Endothelial cell (in vitro differentiated cells): Measurements from ENCODE around the gene CCDC15. TPM values are rescaled to one million over a fixed set of nuclear protein-coding genes. Genes with fewer than 3 reads are reported as not detected.
"Not testable (repeated sequence)": the region's sequence is repeated elsewhere in the genome, so short reads cannot be mapped to it uniquely, and the experiment has no call there.

Experiments used
- DNase-seq: peaks from one replicate; pipeline ENCODE4 v3.0.0; 2021; ENCODE audit warnings: low spot score
- H3K27ac Mint-ChIP-seq: one replicate; pipeline ENCODE4 v1.8.0; 2021; ENCODE audit warnings: mixed read lengths, inconsistent platforms; ENCODE audit not compliant: unreplicated experiment
- H3K27me3 Mint-ChIP-seq: one replicate; pipeline ENCODE4 v1.8.0; 2021; ENCODE audit warnings: mild to moderate bottlenecking, moderate library complexity, mixed read lengths, inconsistent platforms; ENCODE audit not compliant: unreplicated experiment
- H3K36me3 Mint-ChIP-seq: one replicate; pipeline ENCODE4 v1.8.0; 2021; ENCODE audit warnings: mild to moderate bottlenecking, low read depth, mixed read lengths, inconsistent platforms; ENCODE audit not compliant: unreplicated experiment
- H3K4me1 Mint-ChIP-seq: one replicate; pipeline ENCODE4 v1.8.0; 2021; ENCODE audit warnings: mild to moderate bottlenecking, mixed read lengths, inconsistent platforms; ENCODE audit not compliant: unreplicated experiment
- H3K4me3 Mint-ChIP-seq: one replicate; pipeline ENCODE4 v1.8.0; 2021; ENCODE audit warnings: mild to moderate bottlenecking, mixed read lengths, inconsistent platforms; ENCODE audit not compliant: unreplicated experiment
- H3K9me3 Mint-ChIP-seq: one replicate; pipeline ENCODE4 v1.8.0; 2021; ENCODE audit warnings: mixed read lengths, inconsistent platforms; ENCODE audit not compliant: unreplicated experiment
- total RNA-seq: library from RNA; stranded (reverse); fragmentation: NEBNext Ultra II Directional; extraction: Animal tissue kit (Norgen Biotek cat#: 25700); gene quantifications from one replicate; pipeline ENCODE4 v1.2.1, GENCODE V29; 2021; ENCODE audit not compliant: unreplicated experiment
- TF ChIP-seq, protein P1 (sequence below): fragments of 200-600 bp; sonication (generic); IDR thresholded peaks from one replicate; pipeline ENCODE4 v1.5.0; 2021; ENCODE audit warnings: antibody characterized with exemption; ENCODE audit not compliant: unreplicated experiment

CCDC15 gene
- total RNA-seq, 1 donor from 2014 or later: 2.4 TPM

DNA sequence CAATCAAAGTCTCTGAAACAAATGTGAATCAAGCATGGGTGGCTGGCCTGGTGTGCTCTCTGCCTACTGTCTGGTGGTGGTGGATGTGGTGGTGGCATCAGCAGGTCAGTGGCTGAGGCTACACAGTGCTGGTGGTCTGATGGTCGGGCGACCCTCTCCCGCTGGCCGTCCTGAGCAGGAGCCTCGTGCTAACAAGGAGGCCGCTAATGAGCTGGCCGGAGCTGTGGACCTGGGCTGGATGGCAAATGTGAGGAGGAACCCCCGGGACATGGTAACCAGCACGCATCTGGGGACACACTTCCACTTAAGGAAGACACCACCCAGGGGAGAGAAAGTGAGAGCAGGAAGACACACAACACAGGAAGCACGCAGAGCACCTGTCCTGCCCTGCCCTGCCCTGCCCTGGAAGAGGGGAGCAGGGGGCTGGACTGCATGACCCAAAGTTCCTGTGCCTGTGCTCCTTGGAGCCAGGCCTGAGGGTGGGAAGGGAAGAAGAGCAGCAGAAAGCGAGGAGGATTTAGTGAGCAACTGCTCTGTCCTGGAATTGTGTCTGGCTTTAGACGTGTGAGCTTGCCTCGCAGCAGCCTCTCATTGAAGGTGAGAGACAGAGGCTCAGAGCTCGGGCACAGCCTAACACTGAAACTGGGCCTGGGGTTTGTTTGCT is 132.8 kb downstream of the CCDC15 start:
- Mint-ChIP-seq H3K4me1 (peaks cover 5% of the 10 kb centered on the region), H3K9me3 (no peaks in the 10 kb centered on the region), H3K27me3 (peaks cover 14% of the 10 kb centered on the region), H3K36me3 (no peaks in the 10 kb centered on the region), H3K27ac (no peak overlapping the region), H3K4me3 (no peak overlapping the region)
- TF ChIP-seq, protein P1, sequence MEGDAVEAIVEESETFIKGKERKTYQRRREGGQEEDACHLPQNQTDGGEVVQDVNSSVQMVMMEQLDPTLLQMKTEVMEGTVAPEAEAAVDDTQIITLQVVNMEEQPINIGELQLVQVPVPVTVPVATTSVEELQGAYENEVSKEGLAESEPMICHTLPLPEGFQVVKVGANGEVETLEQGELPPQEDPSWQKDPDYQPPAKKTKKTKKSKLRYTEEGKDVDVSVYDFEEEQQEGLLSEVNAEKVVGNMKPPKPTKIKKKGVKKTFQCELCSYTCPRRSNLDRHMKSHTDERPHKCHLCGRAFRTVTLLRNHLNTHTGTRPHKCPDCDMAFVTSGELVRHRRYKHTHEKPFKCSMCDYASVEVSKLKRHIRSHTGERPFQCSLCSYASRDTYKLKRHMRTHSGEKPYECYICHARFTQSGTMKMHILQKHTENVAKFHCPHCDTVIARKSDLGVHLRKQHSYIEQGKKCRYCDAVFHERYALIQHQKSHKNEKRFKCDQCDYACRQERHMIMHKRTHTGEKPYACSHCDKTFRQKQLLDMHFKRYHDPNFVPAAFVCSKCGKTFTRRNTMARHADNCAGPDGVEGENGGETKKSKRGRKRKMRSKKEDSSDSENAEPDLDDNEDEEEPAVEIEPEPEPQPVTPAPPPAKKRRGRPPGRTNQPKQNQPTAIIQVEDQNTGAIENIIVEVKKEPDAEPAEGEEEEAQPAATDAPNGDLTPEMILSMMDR: no peak
- DNase-seq: no peak

DNA sequence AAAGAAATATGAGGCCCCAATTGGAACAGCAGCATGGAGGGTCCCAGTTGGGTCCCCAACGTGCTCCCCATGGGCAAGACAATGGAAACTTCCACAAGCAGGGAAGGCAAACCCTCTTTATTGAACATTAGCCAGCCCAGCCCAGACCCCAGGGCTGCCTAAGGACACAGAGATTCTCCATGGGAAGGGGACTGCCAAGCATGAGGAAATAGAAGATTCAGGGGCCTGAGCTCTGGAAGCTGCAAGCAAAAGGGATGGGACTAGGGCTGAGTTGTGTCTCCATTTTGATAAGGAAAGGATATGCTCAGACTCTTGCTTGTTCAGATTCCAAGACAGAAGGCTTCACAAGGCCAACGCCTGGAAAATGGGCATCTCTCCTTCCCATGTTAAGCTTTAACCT is 134.1 kb downstream of the CCDC15 start:
- no peak for DNase-seq
- Mint-ChIP-seq H3K9me3 (no peaks in the 10 kb centered on the region), H3K4me3 (no peak overlapping the region), H3K4me1 (peaks cover 13% of the 10 kb centered on the region), H3K36me3 (no peaks in the 10 kb centered on the region), H3K27me3 (peaks cover 10% of the 10 kb centered on the region), H3K27ac (no peak overlapping the region)
- TF ChIP-seq, protein P1: no peak

GRCh38 chr11:125088576-125089455 is 134.8 kb downstream of the CCDC15 start:
- no peaks in the 10 kb centered on the region for H3K9me3 Mint-ChIP-seq
- TF ChIP-seq, protein P1: no peak
- DNase-seq: no peak
- H3K4me1 Mint-ChIP-seq: peaks cover 13% of the 10 kb centered on the region
- H3K36me3 Mint-ChIP-seq: no peaks in the 10 kb centered on the region
- no peak overlapping the region for H3K27ac Mint-ChIP-seq
- no peak overlapping the region for H3K4me3 Mint-ChIP-seq
- H3K27me3 Mint-ChIP-seq: peaks cover 7% of the 10 kb centered on the region

DNA sequence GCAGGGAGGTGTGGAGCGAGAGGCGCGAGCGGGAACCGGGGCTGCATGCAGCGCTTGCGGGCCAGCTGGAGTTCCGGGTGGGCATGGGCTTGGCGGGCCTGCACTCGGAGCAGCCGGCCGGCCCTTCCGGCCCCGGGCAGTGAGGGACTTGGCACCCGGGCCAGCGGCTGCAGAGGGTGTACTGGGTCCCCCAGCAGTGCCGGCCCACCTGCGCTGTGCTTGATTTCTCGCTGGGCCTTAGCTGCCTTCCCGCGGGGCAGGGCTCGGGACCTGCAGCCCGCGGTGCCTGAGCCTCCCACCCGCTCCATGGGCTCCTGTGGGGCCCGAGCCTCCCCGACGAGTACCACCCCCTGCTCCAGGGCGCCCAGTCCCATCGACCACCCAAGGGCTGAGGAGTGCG is 135.5 kb downstream of the CCDC15 start:
- H3K4me1 Mint-ChIP-seq: peaks cover 13% of the 10 kb centered on the region
- DNase-seq, H3K9me3 Mint-ChIP-seq, H3K4me3 Mint-ChIP-seq, H3K27ac Mint-ChIP-seq, H3K36me3 Mint-ChIP-seq, H3K27me3 Mint-ChIP-seq: not testable (repeated sequence)

DNA sequence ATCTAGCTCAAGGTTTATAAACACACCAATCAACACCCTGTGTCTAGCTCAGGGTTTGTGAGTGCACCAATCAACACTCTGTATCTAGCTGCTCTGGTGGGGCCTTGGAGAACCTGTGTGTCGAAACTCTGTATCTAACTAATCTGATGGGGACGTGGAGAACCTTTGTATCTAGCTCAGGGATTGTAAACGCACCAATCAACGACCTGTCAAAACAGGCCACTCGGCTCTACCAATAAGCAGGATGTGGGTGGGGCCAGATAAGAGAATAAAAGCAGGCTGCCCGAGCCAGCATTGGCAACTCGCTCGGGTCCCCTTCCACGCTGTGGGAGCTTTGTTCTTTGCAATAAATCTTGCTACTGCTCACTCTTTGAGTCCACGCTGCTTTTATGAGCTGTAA is 136.1 kb downstream of the CCDC15 start:
- H3K27me3 Mint-ChIP-seq, H3K9me3 Mint-ChIP-seq, H3K4me3 Mint-ChIP-seq, H3K27ac Mint-ChIP-seq, H3K36me3 Mint-ChIP-seq, DNase-seq: not testable (repeated sequence)
- peaks cover 13% of the 10 kb centered on the region for H3K4me1 Mint-ChIP-seq

DNA sequence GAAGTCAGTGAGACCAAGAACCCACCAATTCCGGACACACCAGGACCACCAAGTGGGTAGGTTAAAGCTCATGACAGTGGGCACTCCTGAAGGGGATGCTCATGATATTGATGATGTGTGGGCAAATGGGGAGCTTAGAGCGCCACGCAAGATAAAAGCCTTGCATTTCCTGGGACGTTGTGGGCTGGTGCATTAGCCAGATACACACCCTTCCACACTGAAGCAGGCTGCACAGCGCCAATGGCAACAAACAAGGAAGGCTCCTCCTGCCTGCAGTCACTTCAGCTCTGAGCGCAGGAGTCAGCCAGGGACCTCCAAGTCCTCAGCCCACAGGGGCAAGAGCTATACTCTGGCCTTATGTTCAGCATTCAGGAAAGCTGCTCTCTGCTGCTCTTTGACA is 136.8 kb downstream of the CCDC15 start:
- no peaks in the 10 kb centered on the region for H3K36me3 Mint-ChIP-seq
- no peaks in the 10 kb centered on the region for H3K9me3 Mint-ChIP-seq
- no peak overlapping the region for H3K4me3 Mint-ChIP-seq
- peaks cover 3% of the 10 kb centered on the region for H3K27me3 Mint-ChIP-seq
- no peak overlapping the region for H3K27ac Mint-ChIP-seq
- DNase-seq: no peak
- peaks cover 13% of the 10 kb centered on the region for H3K4me1 Mint-ChIP-seq
- TF ChIP-seq, protein P1: no peak
